Fibroblast of pulmonary artery (primary cell): Measurements from ENCODE around the gene REST.

Source experiments
- DNase-seq: peaks from one replicate; pipeline ENCODE4 v3.0.0-alpha.2; 2010; ENCODE audit warnings: low read depth
- H3K4me3 ChIP-seq: replicated peaks from 2 replicates; pipeline ENCODE4 v1.5.1; 2011; ENCODE audit warnings: low read depth, mild to moderate bottlenecking, control low read depth, low read length, moderate library complexity
- TF ChIP-seq, protein P1 (sequence below): IDR thresholded peaks from 2 replicates; pipeline ENCODE4 v1.5.1; 2011; ENCODE audit warnings: mild to moderate bottlenecking, control low read depth, low read length, inconsistent platforms; ENCODE audit errors: missing control alignments

REST gene

DNA sequence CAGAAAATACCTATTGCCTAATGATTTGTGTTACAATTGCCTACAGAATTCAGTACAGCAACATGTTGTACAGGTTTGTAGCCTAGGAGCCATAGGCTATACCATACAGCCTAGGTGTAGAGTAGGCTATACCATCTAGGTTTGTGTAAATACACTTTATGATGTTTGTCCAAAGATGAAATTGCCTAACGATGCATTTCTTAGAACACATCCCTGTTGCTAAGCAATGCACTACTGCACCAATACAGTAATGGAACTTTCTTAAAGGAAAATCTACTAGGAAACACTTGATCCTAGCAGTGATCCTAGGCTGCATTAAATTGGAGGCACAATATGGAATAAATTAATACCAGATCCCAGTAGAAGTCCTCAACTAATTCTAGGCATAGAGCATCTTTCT is 51.4 kb downstream of the REST start:
- TF ChIP-seq, protein P1, sequence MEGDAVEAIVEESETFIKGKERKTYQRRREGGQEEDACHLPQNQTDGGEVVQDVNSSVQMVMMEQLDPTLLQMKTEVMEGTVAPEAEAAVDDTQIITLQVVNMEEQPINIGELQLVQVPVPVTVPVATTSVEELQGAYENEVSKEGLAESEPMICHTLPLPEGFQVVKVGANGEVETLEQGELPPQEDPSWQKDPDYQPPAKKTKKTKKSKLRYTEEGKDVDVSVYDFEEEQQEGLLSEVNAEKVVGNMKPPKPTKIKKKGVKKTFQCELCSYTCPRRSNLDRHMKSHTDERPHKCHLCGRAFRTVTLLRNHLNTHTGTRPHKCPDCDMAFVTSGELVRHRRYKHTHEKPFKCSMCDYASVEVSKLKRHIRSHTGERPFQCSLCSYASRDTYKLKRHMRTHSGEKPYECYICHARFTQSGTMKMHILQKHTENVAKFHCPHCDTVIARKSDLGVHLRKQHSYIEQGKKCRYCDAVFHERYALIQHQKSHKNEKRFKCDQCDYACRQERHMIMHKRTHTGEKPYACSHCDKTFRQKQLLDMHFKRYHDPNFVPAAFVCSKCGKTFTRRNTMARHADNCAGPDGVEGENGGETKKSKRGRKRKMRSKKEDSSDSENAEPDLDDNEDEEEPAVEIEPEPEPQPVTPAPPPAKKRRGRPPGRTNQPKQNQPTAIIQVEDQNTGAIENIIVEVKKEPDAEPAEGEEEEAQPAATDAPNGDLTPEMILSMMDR = no peak
- no peak overlapping the region for H3K4me3 ChIP-seq
- DNase-seq = no peak

DNA sequence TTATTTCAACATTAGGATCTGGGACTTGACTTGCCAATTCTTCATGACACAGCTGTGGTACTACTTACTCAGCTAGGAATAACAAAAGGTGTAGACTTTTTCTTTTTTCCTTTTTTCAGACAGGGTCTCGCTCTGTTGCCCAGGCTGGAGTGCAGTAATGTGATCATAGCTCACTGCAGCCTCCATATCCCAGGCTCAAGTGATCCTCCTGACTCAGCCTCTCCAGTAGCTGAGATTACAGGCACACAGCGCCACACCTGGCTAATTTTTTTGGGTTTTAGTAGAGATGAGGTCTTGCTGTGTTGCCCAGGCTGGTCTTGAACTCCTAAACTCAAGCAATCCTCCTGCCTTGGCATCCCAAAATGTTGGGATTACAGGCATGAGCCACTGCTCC is 53.4 kb downstream of the REST start:
- no peak for DNase-seq
- no peak overlapping the region for H3K4me3 ChIP-seq
- TF ChIP-seq, protein P1 = no peak

DNA sequence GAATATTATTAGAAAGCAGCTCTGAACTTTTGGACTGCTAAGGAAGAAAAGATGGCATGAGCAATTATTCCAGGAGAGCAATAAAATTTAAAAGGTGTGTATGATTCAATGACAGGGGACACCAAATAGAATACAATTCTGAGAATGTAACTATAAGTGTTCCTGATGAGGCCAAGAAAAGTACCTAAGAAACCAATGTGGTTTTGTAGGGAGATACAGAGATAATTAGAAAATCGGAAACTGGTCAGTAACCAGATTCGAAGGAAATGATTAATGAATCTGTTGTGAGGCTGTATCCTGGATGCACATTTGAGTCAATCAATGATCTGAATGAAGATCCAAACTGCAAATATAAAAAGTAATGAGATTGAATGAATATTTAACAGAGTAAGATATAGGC is 63.7 kb downstream of the REST start:
- no peak overlapping the region for H3K4me3 ChIP-seq
- TF ChIP-seq, protein P1 = no peak
- DNase-seq = no peak

DNA sequence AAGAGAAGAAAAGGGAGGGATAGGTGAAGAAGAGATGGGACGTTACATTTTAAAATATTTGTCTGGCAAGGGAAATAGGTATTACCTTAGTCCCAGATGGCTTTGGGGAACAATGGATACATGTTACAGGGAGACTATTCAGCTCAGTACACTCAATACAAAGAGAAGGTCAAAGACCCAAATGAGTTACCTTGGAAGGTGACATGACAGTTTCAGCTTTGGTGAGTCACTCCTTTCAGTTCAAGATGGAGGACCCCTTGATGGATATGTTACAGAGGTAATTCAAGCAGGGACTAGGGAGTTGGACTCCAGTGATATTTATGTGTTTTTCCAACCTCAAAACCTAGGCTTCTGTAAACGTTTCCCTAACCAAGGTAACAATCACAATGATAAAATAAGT is 64.7 kb downstream of the REST start:
- H3K4me3 ChIP-seq = no peak overlapping the region
- TF ChIP-seq, protein P1 = no peak
- no peak for DNase-seq

DNA sequence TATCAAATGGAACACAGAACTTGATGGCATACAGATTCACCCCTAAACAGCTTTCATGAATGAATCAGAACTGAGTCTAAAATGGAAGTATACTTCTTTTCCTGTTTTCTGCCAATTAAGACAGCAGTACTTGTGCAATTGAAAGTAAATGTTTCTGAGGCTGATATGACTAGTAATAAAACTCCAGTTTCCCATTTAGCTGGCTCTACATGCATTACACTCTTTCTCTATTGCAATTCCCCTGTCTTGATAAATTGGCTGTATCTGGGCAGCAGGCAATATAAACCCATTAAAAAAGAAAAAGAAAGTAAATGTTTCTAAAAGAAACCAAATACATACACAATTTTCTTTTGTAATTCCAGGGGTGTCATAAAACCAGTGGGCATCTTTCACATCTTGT is 65.1 kb downstream of the REST start:
- no peak overlapping the region for H3K4me3 ChIP-seq
- DNase-seq = no peak
- TF ChIP-seq, protein P1 = no peak

DNA sequence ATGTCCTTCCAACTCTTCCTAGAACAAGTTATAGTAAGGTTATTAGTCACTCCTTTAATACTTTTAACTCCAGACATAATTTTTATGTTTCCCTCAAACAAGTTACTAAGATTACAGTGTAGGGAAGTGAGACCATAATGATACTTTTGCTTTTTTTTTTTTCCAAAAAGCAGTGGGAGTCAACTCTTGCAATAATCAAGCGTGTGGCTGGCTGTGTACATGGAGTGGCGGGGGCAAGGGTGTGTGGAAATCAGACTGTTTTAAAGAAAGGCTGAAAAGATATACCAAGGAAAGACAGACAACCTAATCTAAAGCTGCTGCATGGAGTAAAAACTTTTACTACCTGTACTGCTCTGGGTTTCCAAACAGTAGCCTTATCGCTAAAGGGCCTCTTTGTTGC is 65.6 kb downstream of the REST start:
- TF ChIP-seq, protein P1 = no peak
- DNase-seq = no peak
- H3K4me3 ChIP-seq = no peak overlapping the region

DNA sequence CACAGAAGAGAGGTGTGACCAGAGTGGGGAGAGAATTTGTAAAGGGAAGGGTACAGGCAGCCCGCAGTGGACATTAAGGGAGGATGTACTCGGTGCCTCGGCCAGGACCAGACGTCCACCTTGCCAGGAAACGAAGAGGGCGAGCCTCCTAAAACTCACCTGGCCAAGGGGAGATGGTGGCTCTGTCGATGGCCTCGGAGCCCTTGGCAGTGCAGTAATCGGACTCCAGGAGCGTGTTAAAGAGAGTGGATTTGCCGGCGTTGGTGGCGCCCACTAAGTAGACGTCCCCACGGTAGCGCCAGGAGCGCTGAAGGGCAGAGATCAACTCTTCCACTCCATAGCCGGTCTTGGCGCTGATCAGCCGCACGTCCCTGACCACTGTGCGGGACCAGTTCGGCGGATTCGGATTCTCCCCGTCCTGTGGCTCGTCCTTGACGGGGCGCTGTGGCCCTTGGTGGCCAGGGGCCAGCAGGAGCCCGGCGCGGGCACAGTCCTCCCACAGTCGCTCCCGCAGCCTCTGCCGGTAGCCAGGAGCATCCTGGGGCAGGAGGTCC is 68.7 kb downstream of the REST start:
- no peak for DNase-seq
- TF ChIP-seq, protein P1 = no peak
- peak overlapping the region; percentile 85 for H3K4me3 ChIP-seq
